SJSA1 (cell line): ENCODE measurements around the gene OR8G1. TPM values are rescaled to one million over a fixed set of nuclear protein-coding genes. Genes with fewer than 3 reads are reported as not detected.
A peak's percentile ranks its signal among the peaks of the same experiment; 100 is the strongest.

Experiments
- DNase-seq, 2 experiments: peaks; one replicate each; pipeline ENCODE4 v3.0.0-alpha.2; 2015 to 2020; ENCODE audit warnings: low spot score in 2 of 2, low read depth in 1 of 2
- H3K27ac ChIP-seq: fragments of 250-450 bp; sonication (Bioruptor Pico); 2 replicates; pipeline ENCODE4 v1.5.1; 2020; ENCODE audit warnings: mild to moderate bottlenecking, moderate library complexity
- H3K27me3 ChIP-seq: fragments of 250-450 bp; sonication (Bioruptor Pico); replicated peaks from 2 replicates; pipeline ENCODE4 v1.5.1; 2020; ENCODE audit warnings: mild to moderate bottlenecking, moderate library complexity
- H3K36me3 ChIP-seq: fragments of 250-450 bp; sonication (Bioruptor Pico); 2 replicates; pipeline ENCODE4 v1.5.1; 2020; ENCODE audit warnings: mild to moderate bottlenecking
- H3K4me1 ChIP-seq: fragments of 250-450 bp; sonication (Bioruptor Pico); replicated peaks from 2 replicates; pipeline ENCODE4 v1.6.1; 2021; ENCODE audit warnings: mild to moderate bottlenecking
- H3K4me3 ChIP-seq: fragments of 250-450 bp; sonication (Bioruptor Pico); 2 replicates; pipeline ENCODE4 v1.5.1; 2020; ENCODE audit warnings: mild to moderate bottlenecking
- H3K9me3 ChIP-seq: fragments of 250-450 bp; sonication (Bioruptor Pico); replicated peaks from 2 replicates; pipeline ENCODE4 v1.5.1; 2020; ENCODE audit warnings: mild to moderate bottlenecking
- total RNA-seq: library from RNA; depleted of rRNA; stranded (reverse); fragments of >200 nt; shearing (Covaris generic); gene quantifications from 2 replicates; pipeline ENCODE4 v1.2.3, GENCODE V29; 2014; rRNA removed

OR8G1 gene
- total RNA-seq, 1 experiment from 2014 or later, result not detected

- peaks cover 23% of the 10 kb centered on the region for H3K4me1 ChIP-seq
- no peaks in the 10 kb centered on the region for H3K27me3 ChIP-seq
- H3K27ac ChIP-seq, result no peak overlapping the region
- H3K36me3 ChIP-seq, result no peaks in the 10 kb centered on the region
- H3K4me3 ChIP-seq, result no peak overlapping the region
- DNase-seq, result no peak
- no peaks in the 10 kb centered on the region for H3K9me3 ChIP-seq
Measured at GRCh38 chr11:124277207-124277606, 36.3 kb downstream of the OR8G1 start.

GRCh38 chr11:124277804-124278203 lies 36.9 kb downstream of the OR8G1 start:
- Histone ChIP-seq H3K36me3 (no peaks in the 10 kb centered on the region), H3K4me3 (no peak overlapping the region), H3K27ac (peak overlapping the region; percentile 65), H3K9me3 (no peaks in the 10 kb centered on the region), H3K27me3 (no peaks in the 10 kb centered on the region), H3K4me1 (peaks cover 23% of the 10 kb centered on the region)
- DNase-seq, result no peak

GRCh38 chr11:124278261-124278660 lies 37.4 kb downstream of the OR8G1 start:
- Histone ChIP-seq H3K9me3 (no peaks in the 10 kb centered on the region), H3K27me3 (no peaks in the 10 kb centered on the region)
- peak in 1 of 2 experiments; percentile 37 for DNase-seq

GRCh38 chr11:124285610-124286344 lies 44.9 kb downstream of the OR8G1 start:
- no peaks in the 10 kb centered on the region for H3K9me3 ChIP-seq
- H3K27ac ChIP-seq, result peak overlapping the region; percentile 95
- DNase-seq, result peak; percentile 56 to 91
- H3K4me3 ChIP-seq, result no peak overlapping the region
- H3K27me3 ChIP-seq, result no peaks in the 10 kb centered on the region
- H3K36me3 ChIP-seq, result no peaks in the 10 kb centered on the region
- peaks cover 18% of the 10 kb centered on the region for H3K4me1 ChIP-seq

More at GRCh38 chr11:124278261-124278660, 37.4 kb downstream of the OR8G1 start:
- Histone ChIP-seq H3K4me3 (no peak overlapping the region), H3K27ac (peak overlapping the region; percentile 65), H3K36me3 (no peaks in the 10 kb centered on the region), H3K4me1 (peaks cover 23% of the 10 kb centered on the region)

GRCh38 chr11:124294687-124295086 lies 53.8 kb downstream of the OR8G1 start:
- H3K27ac ChIP-seq, result no peak overlapping the region
- no peaks in the 10 kb centered on the region for H3K9me3 ChIP-seq
- H3K27me3 ChIP-seq, result no peaks in the 10 kb centered on the region
- H3K4me1 ChIP-seq, result peaks cover 17% of the 10 kb centered on the region
- H3K4me3 ChIP-seq, result no peak overlapping the region
- DNase-seq, result no peak
- no peaks in the 10 kb centered on the region for H3K36me3 ChIP-seq

- DNase-seq, result no peak
- Histone ChIP-seq H3K27me3 (no peaks in the 10 kb centered on the region), H3K4me1 (peaks cover 17% of the 10 kb centered on the region), H3K36me3 (no peaks in the 10 kb centered on the region), H3K9me3 (no peaks in the 10 kb centered on the region), H3K27ac (no peak overlapping the region), H3K4me3 (no peak overlapping the region)
Measured at GRCh38 chr11:124296016-124296415, 55.1 kb downstream of the OR8G1 start.

GRCh38 chr11:124297921-124298320 lies 57.0 kb downstream of the OR8G1 start:
- Histone ChIP-seq H3K4me1 (peaks cover 32% of the 10 kb centered on the region), H3K9me3 (no peaks in the 10 kb centered on the region), H3K27ac (peak overlapping the region; percentile 76), H3K4me3 (no peak overlapping the region), H3K27me3 (no peaks in the 10 kb centered on the region), H3K36me3 (no peaks in the 10 kb centered on the region)
- DNase-seq, result peak in 1 of 2 experiments; percentile 85

- no peaks in the 10 kb centered on the region for H3K27me3 ChIP-seq
- H3K36me3 ChIP-seq, result no peaks in the 10 kb centered on the region
- DNase-seq, result no peak
- H3K4me3 ChIP-seq, result no peak overlapping the region
- peak overlapping the region; percentile 15; the same call in 1 of the 2 replicates for H3K27ac ChIP-seq
- no peaks in the 10 kb centered on the region for H3K9me3 ChIP-seq
- peaks cover 32% of the 10 kb centered on the region for H3K4me1 ChIP-seq
Measured at GRCh38 chr11:124301548-124301947, 60.7 kb downstream of the OR8G1 start.

GRCh38 chr11:124302347-124303125 lies 61.6 kb downstream of the OR8G1 start:
- Histone ChIP-seq H3K4me3 (no peak overlapping the region), H3K4me1 (peaks cover 26% of the 10 kb centered on the region), H3K9me3 (no peaks in the 10 kb centered on the region), H3K36me3 (no peaks in the 10 kb centered on the region), H3K27ac (peak overlapping the region; percentile 15; the same call in 1 of the 2 replicates), H3K27me3 (no peaks in the 10 kb centered on the region)
- DNase-seq, result peak in 1 of 2 experiments; percentile 2

Other genes with a start within 250 kb of the OR8G1 start
- not detected in 2 replicates for gene OR10G6, start 245.9 kb upstream of the OR8G1 start, total RNA-seq
- gene OR10G4, start 228.1 kb upstream of the OR8G1 start, total RNA-seq, result not detected in 2 replicates
- gene OR10G9, start 218.1 kb upstream of the OR8G1 start, total RNA-seq, result not detected in 2 replicates
- gene OR10G8, start 214.3 kb upstream of the OR8G1 start, total RNA-seq, result not detected in 2 replicates
- gene OR10G7, start 199.8 kb upstream of the OR8G1 start, total RNA-seq, result not detected in 2 replicates
- 18.1 and 24.8 TPM in 2 replicates for gene VWA5A, start 125.6 kb upstream of the OR8G1 start, total RNA-seq
- not detected in 2 replicates for gene OR10D3, start 57.8 kb upstream of the OR8G1 start, total RNA-seq
- not detected in 2 replicates for gene OR8G5, start 15.3 kb downstream of the OR8G1 start, total RNA-seq
- gene OR8D1, start 72.9 kb downstream of the OR8G1 start, total RNA-seq, result not detected in 2 replicates
- not detected in 2 replicates for gene OR8D2, start 79.1 kb downstream of the OR8G1 start, total RNA-seq
- gene OR8B2, start 143.4 kb downstream of the OR8G1 start, total RNA-seq, result not detected in 2 replicates
- not detected in 2 replicates for gene OR8B3, start 157.9 kb downstream of the OR8G1 start, total RNA-seq
- not detected in 2 replicates for gene OR8B4, start 183.8 kb downstream of the OR8G1 start, total RNA-seq
- gene OR8B8, start 204.6 kb downstream of the OR8G1 start, total RNA-seq, result not detected in 2 replicates